ENCODE data around the gene AICDA. TPM values are rescaled to one million over a fixed set of nuclear protein-coding genes. Genes with fewer than 3 reads are reported as not detected.

The AICDA gene
- total RNA-seq, result not detected in 2 replicates

DNA sequence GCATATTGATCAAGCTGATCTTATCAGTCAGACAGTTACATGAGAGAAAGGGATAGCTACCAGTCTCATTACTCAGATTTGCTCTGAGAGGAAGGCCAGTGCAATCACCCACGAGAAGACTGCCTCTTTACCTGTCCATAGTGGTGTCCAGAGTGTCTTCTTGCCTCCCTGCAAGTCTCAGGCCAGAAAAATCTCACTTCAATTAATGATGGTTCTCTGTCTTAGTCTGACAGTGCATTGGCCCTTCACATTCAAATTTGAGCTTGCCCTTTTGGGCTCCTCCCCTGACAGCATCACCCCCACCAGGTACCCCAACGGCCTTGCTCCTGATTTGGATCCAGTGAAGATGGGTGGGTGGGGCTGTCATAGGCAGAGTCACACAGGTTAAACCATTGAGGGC lies at the start of gene AICDA:
Gene AICDA, minus strand, starts transcription at position 231 of the 400 bp plus-strand sequence. Its CDS starts 92 bp downstream, at position 139.

Other genes starting within 250 kb of the AICDA start
- not detected in 2 replicates for gene CLEC6A, start 156.9 kb downstream of the AICDA start, total RNA-seq
- not detected in 2 replicates for gene CLEC4D, start 99.4 kb downstream of the AICDA start, total RNA-seq
- gene CLEC4E, start 72.0 kb downstream of the AICDA start, total RNA-seq, result not detected in 2 replicates
- gene MFAP5, start 50.0 kb upstream of the AICDA start, total RNA-seq, result 0.67 and 1.8 TPM in 2 replicates
- gene RIMKLB, start 85.1 kb upstream of the AICDA start, total RNA-seq, result 6.4 and 7.9 TPM in 2 replicates
- gene A2ML1, start 209.8 kb upstream of the AICDA start, total RNA-seq, result not detected in 2 replicates